ENCODE data around the gene KCP.

DNA sequence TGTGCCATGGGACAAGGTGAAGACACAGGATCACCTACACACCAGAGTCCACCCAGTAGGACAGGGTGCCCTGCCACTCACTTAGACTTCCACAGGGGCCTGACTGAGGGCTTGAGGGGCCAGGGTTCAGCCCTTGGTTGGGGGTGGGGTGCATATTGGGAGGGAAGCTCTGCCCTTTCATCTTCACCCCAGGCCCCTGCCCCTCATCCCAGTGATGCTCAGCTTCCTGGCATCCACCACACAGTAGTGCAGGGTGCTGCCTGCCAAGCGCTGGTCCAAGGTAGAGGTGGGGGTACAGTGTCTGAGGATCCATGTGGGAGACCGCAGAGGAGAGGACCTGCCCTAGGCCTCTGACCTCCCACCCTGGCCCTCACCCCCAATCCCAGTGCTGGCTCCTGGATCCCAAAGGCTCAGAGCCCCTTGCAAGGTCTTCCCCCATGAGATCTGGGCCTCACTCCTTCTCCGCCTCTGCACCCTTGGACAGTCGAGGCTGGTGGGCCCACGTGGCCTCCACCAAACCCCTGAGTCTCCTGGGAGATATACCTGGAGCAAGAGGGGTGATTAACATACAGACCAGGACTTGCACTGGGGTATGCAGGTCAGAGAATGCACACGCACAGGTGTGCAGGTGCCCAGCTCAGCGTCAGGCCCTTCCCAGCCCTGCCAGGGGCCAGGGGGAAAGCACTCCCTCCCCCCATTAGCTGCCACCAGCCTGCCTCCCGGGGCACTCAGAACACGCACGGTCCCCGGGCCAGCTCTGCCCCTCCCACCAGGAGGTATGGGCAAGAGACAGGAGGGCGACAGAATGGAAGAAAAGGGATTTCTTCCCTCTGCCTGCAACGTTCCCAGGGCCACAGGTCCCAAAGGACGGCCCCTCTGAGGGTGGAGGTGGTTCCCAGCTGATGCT, 18.6 kb upstream of the KCP start:
- TF ChIP-seq, protein P1, sequence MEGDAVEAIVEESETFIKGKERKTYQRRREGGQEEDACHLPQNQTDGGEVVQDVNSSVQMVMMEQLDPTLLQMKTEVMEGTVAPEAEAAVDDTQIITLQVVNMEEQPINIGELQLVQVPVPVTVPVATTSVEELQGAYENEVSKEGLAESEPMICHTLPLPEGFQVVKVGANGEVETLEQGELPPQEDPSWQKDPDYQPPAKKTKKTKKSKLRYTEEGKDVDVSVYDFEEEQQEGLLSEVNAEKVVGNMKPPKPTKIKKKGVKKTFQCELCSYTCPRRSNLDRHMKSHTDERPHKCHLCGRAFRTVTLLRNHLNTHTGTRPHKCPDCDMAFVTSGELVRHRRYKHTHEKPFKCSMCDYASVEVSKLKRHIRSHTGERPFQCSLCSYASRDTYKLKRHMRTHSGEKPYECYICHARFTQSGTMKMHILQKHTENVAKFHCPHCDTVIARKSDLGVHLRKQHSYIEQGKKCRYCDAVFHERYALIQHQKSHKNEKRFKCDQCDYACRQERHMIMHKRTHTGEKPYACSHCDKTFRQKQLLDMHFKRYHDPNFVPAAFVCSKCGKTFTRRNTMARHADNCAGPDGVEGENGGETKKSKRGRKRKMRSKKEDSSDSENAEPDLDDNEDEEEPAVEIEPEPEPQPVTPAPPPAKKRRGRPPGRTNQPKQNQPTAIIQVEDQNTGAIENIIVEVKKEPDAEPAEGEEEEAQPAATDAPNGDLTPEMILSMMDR (conservative IDR thresholded peaks at IDR 0.05; ENCODE audit: low read length) = no peak
- TF ChIP-seq EZH2phosphoT487 (IDR thresholded peaks at IDR 0.05; ENCODE audit: borderline replicate concordance, low read depth, low read length) = no peak
